Parathyroid adenoma (tissue), 2 donors: Measurements from ENCODE around the gene BMPR1B.

ENCODE experiments used
- H2AFZ ChIP-seq: fragments of 300-600 bp; sonication (generic); one replicate; pipeline ENCODE4 v1.7.0; 2017; ENCODE audit warnings: antibody characterized with exemption, mild to moderate bottlenecking
- H3K27ac ChIP-seq: fragments of 300-600 bp; sonication (generic); one replicate; pipeline ENCODE4 v1.7.0; 2017
- H3K27me3 ChIP-seq: fragments of 300-600 bp; sonication (generic); one replicate; pipeline ENCODE4 v1.7.0; 2017; ENCODE audit warnings: low read length; ENCODE audit not compliant: control insufficient read depth, insufficient read depth
- H3K36me3 ChIP-seq: fragments of 300-600 bp; sonication (generic); one replicate; pipeline ENCODE4 v1.7.0; 2017; ENCODE audit warnings: low read length; ENCODE audit not compliant: control insufficient read depth, insufficient read depth
- H3K4me1 ChIP-seq: fragments of 300-600 bp; sonication (generic); one replicate; pipeline ENCODE4 v1.7.0; 2017; ENCODE audit warnings: control low read depth
- H3K4me2 ChIP-seq: fragments of 300-600 bp; sonication (generic); one replicate; pipeline ENCODE4 v1.7.0; 2017; ENCODE audit warnings: low read length
- H3K4me3 ChIP-seq: fragments of 300-600 bp; sonication (generic); one replicate; pipeline ENCODE4 v1.7.0; 2017; ENCODE audit warnings: low read depth, low read length
- H3K79me2 ChIP-seq: fragments of 300-600 bp; sonication (generic); one replicate; pipeline ENCODE4 v1.7.0; 2017; ENCODE audit warnings: control low read depth
- H3K9ac ChIP-seq: fragments of 300-600 bp; sonication (generic); one replicate; pipeline ENCODE4 v1.7.0; 2017; ENCODE audit warnings: mild to moderate bottlenecking
- H3K9me3 ChIP-seq: fragments of 300-600 bp; sonication (generic); one replicate; pipeline ENCODE4 v1.7.0; 2017; ENCODE audit warnings: low read length; ENCODE audit not compliant: control insufficient read depth
- TF ChIP-seq, protein P1 (sequence below): fragments of 300-600 bp; sonication (generic); IDR thresholded peaks from one replicate; pipeline ENCODE4 v1.7.0; 2017; ENCODE audit warnings: antibody characterized with exemption, mild to moderate bottlenecking
- donor health status: primary hyperparathyroidism.

The BMPR1B gene

DNA sequence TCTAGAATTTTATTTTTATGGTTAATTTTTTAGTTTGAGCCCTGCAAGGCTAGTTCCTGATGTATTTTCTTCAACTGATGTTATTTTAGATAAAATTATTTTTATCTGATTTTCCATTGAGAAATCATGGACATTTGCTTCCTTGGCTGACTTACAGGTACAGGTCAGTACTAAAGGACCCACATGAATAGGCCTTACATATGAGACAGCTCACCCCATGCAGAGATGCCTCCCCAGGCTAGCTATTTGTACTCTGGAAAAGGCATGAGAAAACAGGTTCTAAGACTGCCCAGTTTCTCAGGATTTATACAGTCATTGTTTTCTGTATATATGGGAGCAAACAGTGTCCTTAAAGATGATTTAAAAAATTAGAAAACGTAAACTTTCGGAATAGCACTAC lies 255.5 kb downstream of the BMPR1B start:
- H3K4me1 ChIP-seq: no peaks in the 10 kb centered on the region
- H3K9me3 ChIP-seq: no peaks in the 10 kb centered on the region
- H3K79me2 ChIP-seq: no peaks in the 10 kb centered on the region
- H2AFZ ChIP-seq: no peak overlapping the region
- no peaks in the 10 kb centered on the region for H3K36me3 ChIP-seq
- H3K27ac ChIP-seq: no peak overlapping the region
- H3K27me3 ChIP-seq: no peaks in the 10 kb centered on the region
- no peak overlapping the region for H3K4me3 ChIP-seq
- H3K4me2 ChIP-seq: no peak overlapping the region
- H3K9ac ChIP-seq: no peak overlapping the region
- TF ChIP-seq, protein P1, sequence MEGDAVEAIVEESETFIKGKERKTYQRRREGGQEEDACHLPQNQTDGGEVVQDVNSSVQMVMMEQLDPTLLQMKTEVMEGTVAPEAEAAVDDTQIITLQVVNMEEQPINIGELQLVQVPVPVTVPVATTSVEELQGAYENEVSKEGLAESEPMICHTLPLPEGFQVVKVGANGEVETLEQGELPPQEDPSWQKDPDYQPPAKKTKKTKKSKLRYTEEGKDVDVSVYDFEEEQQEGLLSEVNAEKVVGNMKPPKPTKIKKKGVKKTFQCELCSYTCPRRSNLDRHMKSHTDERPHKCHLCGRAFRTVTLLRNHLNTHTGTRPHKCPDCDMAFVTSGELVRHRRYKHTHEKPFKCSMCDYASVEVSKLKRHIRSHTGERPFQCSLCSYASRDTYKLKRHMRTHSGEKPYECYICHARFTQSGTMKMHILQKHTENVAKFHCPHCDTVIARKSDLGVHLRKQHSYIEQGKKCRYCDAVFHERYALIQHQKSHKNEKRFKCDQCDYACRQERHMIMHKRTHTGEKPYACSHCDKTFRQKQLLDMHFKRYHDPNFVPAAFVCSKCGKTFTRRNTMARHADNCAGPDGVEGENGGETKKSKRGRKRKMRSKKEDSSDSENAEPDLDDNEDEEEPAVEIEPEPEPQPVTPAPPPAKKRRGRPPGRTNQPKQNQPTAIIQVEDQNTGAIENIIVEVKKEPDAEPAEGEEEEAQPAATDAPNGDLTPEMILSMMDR: no peak

DNA sequence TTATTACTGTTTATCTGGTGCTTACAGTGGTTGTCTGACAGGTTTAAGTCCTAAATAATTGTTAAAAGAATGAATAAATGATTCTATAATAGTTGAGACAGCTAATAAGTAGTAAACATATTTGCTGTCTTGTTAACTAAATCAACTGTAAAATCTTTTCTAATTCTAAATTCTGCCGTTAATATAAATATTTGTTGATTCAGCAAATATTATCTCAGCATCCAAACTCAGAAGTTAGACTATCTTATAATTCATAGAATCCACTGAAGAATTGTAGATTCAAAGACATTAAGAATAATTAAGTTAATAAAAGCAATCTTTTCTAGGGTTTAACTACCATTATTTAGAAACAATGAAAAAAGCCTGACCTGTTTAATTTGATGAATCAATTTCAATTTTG lies 256.3 kb downstream of the BMPR1B start:
- Histone ChIP-seq H3K4me3 (no peak overlapping the region), H3K79me2 (no peaks in the 10 kb centered on the region), H3K36me3 (no peaks in the 10 kb centered on the region), H2AFZ (no peak overlapping the region), H3K27ac (no peak overlapping the region), H3K9ac (no peak overlapping the region), H3K27me3 (no peaks in the 10 kb centered on the region), H3K9me3 (no peaks in the 10 kb centered on the region), H3K4me1 (no peaks in the 10 kb centered on the region), H3K4me2 (no peak overlapping the region)
- TF ChIP-seq, protein P1: no peak

DNA sequence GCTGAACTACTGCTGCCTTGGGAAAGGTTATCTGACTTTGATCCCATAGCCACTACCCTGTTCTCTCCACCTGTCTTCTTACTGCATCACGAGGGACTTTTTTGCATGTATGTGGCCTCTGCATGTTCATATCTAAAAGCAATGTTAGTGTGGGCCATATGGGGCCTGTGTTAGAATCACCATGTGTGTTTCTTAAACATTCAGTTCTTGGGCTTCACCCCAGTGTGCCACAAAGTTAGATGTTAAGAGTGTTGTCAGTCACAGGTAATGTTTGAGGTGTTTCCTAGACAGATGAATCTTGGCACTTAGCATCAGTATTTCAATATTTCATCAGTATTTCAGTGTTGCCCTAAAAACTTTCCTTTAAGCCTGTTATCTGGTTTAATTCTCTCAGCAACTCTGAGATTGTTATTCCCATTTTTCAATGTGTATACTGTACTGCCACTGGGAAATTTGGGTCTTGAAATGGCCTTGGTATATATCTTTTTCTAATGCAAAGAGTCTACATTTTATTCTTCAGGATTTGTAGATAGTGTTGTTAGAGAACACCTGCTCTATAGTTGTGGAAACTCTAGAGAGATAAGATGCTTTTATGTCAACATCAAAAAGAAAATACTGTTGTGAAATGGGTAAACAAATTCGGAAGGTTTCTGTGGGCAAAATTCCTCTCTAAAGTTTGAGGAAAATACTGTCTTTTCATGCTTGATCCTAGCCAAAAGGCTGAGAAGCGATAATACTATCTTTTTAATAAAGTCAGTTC lies 259.7 kb downstream of the BMPR1B start:
- no peaks in the 10 kb centered on the region for H3K27me3 ChIP-seq
- no peak overlapping the region for H3K4me2 ChIP-seq
- no peaks in the 10 kb centered on the region for H3K9me3 ChIP-seq
- TF ChIP-seq, protein P1: no peak
- H3K27ac ChIP-seq: no peak overlapping the region
- H3K4me3 ChIP-seq: no peak overlapping the region
- no peak overlapping the region for H2AFZ ChIP-seq
- H3K9ac ChIP-seq: no peak overlapping the region
- no peaks in the 10 kb centered on the region for H3K4me1 ChIP-seq
- H3K36me3 ChIP-seq: no peaks in the 10 kb centered on the region
- H3K79me2 ChIP-seq: no peaks in the 10 kb centered on the region

DNA sequence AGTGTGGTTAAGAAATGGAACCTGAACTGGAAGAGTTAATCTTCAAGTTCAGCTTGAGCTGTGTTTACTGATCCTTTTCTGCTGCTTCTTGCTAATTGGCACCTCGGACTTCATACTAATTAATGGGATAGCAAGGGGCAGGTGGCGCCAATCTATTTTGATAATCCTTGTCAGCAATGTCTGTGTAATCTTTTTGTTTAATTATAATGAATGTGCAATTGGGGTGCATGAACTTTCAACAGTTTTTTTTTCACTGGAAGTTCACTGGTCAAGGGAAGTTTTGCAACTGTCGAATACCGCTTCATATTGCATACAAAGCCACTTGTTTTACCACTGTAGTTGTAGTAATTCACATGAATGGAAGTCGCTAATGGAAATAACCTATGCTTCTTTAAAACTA lies 261.0 kb downstream of the BMPR1B start:
- Histone ChIP-seq H3K27ac (no peak overlapping the region), H3K4me3 (no peak overlapping the region), H3K36me3 (no peaks in the 10 kb centered on the region), H3K4me2 (no peak overlapping the region), H3K9me3 (no peaks in the 10 kb centered on the region), H3K9ac (no peak overlapping the region), H3K4me1 (no peaks in the 10 kb centered on the region), H3K27me3 (no peaks in the 10 kb centered on the region), H2AFZ (no peak overlapping the region), H3K79me2 (no peaks in the 10 kb centered on the region)
- TF ChIP-seq, protein P1: no peak

DNA sequence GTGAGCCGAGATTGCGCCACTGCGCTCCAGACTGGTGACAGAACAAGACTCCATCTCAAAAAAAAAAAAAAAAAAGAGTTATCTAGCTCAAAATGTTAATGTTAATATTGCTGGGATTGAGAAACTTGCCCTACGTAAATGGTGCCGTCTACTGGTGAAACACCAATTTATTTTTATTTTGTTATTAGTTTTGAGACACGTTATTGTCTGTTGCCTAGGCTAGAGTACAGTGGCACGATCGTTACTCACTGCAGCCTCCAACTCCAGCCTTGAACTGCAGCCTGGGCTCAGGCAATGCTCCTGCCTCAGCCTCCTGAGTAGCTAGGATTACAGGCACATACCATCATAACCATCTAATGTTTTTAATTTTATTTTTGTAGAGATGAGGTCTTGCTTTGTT lies 262.8 kb downstream of the BMPR1B start:
- Histone ChIP-seq H3K79me2 (no peaks in the 10 kb centered on the region), H3K9me3 (no peaks in the 10 kb centered on the region), H3K4me3 (no peak overlapping the region), H3K27ac (no peak overlapping the region), H3K4me2 (no peak overlapping the region), H2AFZ (no peak overlapping the region), H3K27me3 (no peaks in the 10 kb centered on the region), H3K36me3 (no peaks in the 10 kb centered on the region), H3K4me1 (no peaks in the 10 kb centered on the region), H3K9ac (no peak overlapping the region)
- TF ChIP-seq, protein P1: no peak
